GM21576 (cell line): Measurements from ENCODE around the gene NKAIN1.

ENCODE experiments used
- ATAC-seq: cut with Tn5 transposase; IDR thresholded peaks from one replicate; pipeline ENCODE4 v1.9.1; 2021; ENCODE audit warnings: mild to moderate bottlenecking, moderate library complexity; ENCODE audit not compliant: unreplicated experiment

Gene NKAIN1

DNA sequence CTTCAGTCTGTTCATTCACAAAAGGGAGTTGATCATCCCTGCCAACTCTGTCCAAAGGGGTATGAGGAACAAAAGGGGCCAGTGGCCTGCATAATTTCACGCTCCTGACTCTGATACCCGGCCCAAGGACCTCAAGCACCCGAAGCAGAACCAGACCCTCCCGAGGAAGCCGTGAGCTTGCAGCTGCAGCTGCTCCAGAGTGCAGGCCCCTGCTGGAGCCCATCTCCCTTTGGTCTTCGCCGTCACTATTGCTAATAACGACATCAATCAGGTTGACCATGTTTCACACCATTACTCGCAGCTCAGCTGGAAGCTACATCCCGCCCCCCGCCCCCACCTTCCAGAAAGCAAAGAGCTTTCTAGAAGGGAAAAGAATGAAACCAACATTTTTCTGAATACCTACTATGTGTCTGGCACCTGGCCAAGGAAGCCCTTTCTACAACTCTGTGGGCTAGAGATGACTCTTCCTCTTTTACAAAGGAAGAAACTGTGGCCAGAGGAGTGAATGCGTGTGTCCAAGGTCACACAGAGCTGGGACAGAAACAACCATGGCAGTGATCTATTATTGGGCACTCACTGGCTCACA, 5.5 kb downstream of the NKAIN1 start:
- ATAC-seq: no peak

DNA sequence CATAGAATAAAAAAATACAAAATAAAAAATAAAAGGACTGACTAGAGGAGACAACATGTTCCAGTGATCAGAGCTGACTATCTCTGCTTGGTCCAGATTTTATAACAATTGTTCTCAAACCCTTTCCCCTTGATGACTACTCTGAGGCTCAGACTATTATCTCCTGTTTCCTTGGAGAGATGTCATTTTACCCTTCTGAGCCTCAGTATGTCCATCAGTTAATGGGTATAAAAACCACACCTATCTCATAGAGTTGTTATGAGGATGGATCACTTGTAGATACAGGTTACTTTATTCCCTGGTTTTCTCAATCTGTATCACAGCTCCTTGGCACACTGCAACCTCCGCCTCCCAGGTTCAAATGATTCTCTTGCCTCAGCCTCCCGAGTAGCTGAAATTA, 7.0 kb downstream of the NKAIN1 start:
- ATAC-seq: no peak

DNA sequence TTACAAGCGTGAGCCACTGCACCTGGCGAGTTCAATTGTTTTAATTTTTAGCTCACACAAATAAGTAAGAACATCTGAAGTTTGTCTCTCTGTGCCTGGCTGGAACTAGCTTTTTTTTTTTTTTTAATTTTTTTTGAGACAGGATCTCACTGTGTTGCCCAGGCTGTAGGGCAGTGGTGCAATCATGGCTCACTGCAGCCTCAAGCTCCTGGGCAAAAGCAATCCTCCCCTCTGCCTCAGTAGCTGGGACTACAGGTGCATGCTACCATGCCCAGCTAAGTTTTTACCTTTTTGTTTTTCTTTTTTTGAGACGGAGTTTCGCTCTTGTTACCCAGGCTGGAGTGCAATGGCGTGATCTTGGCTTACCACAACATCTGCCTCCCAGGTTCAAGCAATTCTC, 7.9 kb downstream of the NKAIN1 start:
- no peak for ATAC-seq

GRCh38 chr1:31230378-31230777, 9.3 kb downstream of the NKAIN1 start:
- ATAC-seq: no peak

DNA sequence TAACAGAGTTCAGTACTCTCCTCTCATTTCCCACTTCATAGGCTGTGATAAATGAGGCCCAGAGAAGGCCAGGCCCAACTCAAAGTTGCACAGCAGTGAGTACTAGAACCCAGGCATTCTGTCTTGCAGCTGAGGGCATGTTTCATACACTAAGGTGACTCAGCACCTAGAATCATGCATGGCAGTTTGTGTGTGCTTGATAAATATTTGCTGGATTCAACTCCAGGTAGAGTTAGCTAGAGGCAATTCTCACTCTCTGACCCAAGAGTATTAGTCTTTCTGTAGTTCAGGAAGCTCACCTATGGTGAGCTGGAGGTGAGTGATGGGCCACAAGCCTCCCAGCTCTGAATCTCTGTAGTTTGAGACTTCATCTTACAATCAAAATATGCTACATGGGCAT, 10.7 kb downstream of the NKAIN1 start:
- ATAC-seq: no peak

DNA sequence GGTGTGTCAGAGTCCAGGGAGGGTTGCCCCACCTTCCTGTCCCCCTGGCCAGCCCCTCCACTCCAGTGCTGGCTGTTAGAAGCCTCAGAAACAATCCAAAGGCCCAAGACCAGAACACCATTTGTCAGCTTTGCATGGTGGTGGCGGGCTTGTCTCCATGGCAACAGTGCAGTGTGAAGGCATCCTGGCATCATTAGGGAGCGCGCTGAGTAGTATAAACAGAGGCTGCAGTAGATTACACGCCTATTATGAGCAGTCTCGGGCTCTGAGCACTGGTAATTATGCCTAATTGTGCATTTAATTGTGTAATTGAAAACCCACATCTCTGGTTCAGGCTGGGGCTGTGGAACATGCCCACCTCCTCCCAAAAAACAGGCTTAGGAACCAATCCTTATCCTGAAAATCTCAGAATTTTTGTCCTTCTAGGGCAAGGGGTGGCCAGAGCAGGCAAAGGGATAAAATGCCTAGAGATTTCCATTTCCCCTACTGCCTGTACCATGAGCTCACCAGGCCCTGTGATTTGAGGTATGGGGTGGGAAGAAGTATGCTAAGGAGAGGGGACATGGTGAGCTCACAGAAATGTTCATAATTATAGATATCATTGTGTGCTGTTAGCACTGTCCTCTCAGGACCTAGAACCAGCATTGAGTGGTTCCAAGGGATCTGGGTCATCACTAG, 11.7 kb downstream of the NKAIN1 start:
- no peak for ATAC-seq

- ATAC-seq: no peak
Measured at GRCh38 chr1:31224068-31224467, 15.6 kb downstream of the NKAIN1 start.

DNA sequence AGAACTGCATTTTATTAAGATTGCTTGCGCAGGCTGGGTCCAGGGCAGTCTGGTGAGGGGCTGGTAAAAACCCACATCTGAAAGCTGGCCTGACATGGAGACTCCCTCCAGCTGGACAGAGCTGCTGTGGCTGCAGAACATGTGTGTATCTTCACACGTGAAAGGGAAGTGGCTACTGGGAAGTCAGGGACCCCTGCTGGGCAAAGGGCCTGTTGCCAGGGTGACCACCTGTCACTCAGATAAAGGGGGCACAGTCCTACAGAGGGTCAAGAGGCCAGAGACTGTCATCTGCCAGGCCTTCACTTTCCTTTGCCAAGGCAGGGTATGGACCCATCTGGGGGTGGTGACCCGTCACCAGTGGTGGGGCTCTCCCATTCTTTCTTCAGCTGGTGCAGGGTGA, 17.5 kb downstream of the NKAIN1 start:
- ATAC-seq: no peak

GRCh38 chr1:31221072-31221471, 18.6 kb downstream of the NKAIN1 start:
- ATAC-seq: no peak

DNA sequence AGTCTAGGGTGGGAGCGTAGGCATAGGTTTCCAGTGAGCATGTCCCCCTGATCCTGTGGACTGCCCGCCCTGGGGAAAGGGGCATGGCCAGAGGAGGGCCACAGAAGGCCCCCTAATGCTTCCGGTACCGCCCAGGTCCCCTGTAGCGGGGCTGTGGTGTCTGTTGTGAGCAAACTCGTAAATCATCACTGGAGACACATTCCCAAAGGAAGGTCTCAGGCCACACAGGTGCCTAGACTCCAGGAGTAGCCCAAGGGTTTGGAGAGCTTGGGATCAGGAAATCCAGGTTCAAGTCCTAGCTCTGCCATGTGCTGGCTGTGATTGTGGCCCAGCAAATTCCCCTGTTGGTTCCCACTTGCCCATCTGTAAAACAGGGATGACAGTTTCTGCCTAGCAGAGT, 20.2 kb downstream of the NKAIN1 start:
- no peak for ATAC-seq

GRCh38 chr1:31218705-31219104, 21.0 kb downstream of the NKAIN1 start:
- ATAC-seq: no peak

GRCh38 chr1:31216016-31216415, 23.7 kb downstream of the NKAIN1 start:
- ATAC-seq: no peak

- ATAC-seq: no peak
Measured at GRCh38 chr1:31215065-31215570, 24.6 kb downstream of the NKAIN1 start.

GRCh38 chr1:31214316-31215064, 25.2 kb downstream of the NKAIN1 start:
- no peak for ATAC-seq

DNA sequence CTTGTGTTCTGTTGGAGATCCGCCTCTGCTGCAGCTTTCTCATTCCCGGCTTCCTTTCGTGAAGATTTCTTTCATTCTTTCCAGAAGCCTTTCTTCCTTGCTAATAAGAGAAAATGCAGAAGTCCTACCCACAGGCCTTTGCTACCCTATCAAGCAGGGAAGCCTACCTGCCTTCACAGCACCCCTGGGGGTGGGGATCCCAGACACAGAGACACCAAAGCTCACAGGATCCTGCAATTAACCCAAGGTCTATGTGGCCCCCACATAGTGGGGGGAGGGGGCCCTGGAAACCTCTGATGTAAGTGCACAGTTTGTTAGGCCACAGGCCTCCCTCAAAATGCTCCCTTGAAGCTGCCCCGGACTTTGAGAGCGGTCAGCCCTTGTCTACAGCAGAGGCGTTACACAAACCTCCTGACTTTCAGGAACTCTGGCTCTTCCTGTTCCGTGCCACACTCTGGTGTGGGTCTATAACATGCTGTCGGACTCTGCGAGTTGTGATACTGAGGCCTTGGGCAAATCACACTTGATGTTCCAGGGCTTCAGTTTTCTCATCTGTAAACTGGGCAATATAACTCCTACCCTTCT, 31.2 kb downstream of the NKAIN1 start:
- no peak for ATAC-seq

DNA sequence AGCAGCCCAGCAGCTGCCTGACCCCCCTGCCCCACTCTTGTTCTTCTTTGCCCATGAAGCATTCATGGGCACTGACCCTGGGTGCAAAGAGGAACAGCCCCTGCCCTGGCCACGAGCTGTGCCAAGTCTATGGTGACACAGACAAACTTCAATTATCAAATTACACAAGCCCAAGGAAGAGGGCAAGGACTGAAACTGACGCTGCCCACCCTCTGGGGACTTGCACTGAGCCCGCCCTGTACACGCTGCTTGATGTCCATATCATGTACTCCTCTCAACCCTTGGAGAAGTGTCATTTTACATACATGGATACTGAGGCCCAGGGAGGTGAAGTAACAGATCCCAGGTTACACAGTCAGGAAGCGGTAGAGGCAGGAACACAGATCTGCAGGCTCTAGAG, 32.1 kb downstream of the NKAIN1 start:
- ATAC-seq: no peak

DNA sequence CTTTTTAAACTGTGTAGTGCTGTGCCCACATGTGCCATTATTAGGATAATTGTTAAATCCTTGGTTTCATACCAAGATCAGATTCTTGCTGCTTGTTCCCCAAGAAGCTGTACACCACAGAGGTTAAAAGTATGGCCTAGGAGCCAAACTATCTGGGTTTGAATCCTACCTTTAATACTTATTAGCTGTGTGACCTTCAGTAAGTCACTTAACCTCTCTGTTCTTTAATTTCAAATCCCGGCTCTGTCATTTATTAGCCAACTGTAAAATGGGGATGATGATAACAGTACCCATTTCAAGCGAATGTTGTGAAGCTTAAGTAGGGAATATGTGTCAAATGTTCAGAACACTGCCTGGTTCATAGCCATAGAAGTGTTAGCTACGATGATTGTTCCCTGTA, 32.6 kb downstream of the NKAIN1 start:
- no peak for ATAC-seq

GRCh38 chr1:31203215-31203614, 36.5 kb downstream of the NKAIN1 start:
- no peak for ATAC-seq

DNA sequence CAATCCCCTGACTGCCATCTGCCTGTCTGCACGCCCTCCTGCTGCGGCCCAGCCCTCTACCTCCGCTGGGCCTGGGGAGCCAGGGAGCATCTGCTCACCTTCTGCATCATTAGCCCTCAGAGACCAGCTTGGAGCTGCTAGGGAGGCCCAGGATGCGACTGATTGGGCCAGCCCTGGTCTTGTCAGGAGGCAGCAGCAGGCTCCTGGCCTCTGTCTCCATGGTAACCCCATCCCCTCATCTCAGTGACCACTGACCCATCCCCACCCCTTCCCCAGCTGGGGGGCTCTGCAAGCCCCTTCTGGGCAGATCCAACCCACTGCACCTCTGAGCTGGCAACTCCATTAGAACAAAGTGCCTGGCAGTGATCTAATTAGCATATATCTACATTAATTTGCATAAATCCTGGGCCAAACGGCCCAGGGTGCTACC, 37.7 kb downstream of the NKAIN1 start:
- no peak for ATAC-seq

GRCh38 chr1:31199949-31200348, 39.7 kb downstream of the NKAIN1 start:
- ATAC-seq: no peak

DNA sequence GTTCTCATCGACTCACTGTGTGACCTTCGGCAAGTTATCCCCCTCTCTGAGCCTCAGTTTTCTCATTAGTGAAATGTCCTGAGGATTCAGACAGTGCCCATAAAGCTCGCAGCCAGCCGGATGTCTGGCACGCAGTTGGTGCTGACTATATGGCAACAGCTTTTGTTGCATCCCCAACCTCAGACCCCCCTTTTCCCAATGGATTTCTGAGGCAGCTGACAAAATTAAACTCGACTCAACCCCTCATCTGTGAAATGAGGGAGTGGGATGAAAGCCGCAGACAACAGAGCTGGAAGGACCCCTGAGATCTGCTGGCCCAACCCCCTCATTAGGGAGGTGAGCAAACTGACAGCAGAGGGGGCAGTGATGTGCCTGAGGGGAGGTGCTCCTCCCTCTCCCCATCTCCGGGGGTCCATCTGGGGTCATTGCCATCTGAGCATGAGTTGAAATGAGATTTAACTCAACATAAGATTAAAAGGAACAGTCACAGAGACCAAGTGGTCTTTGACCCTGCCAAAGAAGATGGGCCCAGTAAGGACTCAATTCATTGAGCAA, 40.4 kb downstream of the NKAIN1 start:
- ATAC-seq: no peak
